Head of caudate nucleus (tissue), 42 donors: ENCODE data around the gene GDE1.
A peak's percentile ranks its signal among the peaks of the same experiment; 100 is the strongest.

ENCODE experiments used
- DNase-seq, 42 donors: peaks; one replicate each; pipeline versions ENCODE4 v3.0.0 to v3.0.0-alpha.2; 2020 to 2021; ENCODE audit warnings: mixed read lengths in 7 of 42
- intact Hi-C: fragments of 100-400 bp; cut with DNase I; formaldehyde crosslinking; loops from one replicate; pipeline ENCODE4 v1.15.0; 2022

GDE1 gene

GRCh38 chr16:19525385-19525723, 3.5 kb upstream of the GDE1 start:
- DNase-seq: no peak
- intact Hi-C loops: loop anchor here (10.0 kb wide), 1 partner anchor 721 kb away; the partner anchor contains the start of gene ARL6IP1

- intact Hi-C loops: loop anchor here (10.0 kb wide), 1 partner anchor 720 kb away; the partner anchor contains the start of gene ARL6IP1
These were observed 2.9 kb upstream of the GDE1 start for GRCh38 chr16:19524616-19525384.

GRCh38 chr16:19524356-19524615, 2.4 kb upstream of the GDE1 start:
- DNase-seq: peak in 13 of 42 donors; percentile 10 to 62 (median 28)
- intact Hi-C loops: loop anchor here (10.0 kb wide), 1 partner anchor 719 kb away; the partner anchor contains the start of gene ARL6IP1

More at GRCh38 chr16:19524616-19525384, 2.9 kb upstream of the GDE1 start:
- peak in 9 of 42 donors; percentile 12 to 42 (median 29) for DNase-seq

GRCh38 chr16:19523559-19524355, 1.9 kb upstream of the GDE1 start, which contains the start of gene CCP110:
Gene CCP110 (plus strand): TSS chr16:19523942. CDS start chr16:19527882, 3,940 bp downstream.
- intact Hi-C loops: loop anchor here (2.0 to 10.0 kb wide), 2 partner anchors 31 to 719 kb away; partner anchors contain the start of genes ARL6IP1 and VPS35L
- DNase-seq: peak; percentile 98 to 100 (median 99)

GRCh38 chr16:19523184-19523558, 1.3 kb upstream of the GDE1 start:
- DNase-seq: no peak
- intact Hi-C loops: loop anchor here (2.0 to 10.0 kb wide), 2 partner anchors 32 to 718 kb away; partner anchors contain the start of genes ARL6IP1 and VPS35L

GRCh38 chr16:19522760-19523159, 862 bp upstream of the GDE1 start:
- no peak for DNase-seq
- intact Hi-C loops: loop anchor here (2.0 to 10.0 kb wide), 2 partner anchors 32 to 718 kb away; partner anchors contain the start of genes ARL6IP1 and VPS35L

- DNase-seq: no peak
These were observed 467 bp upstream of the GDE1 start for GRCh38 chr16:19522397-19522732.

GRCh38 chr16:19520861-19521331, 1.0 kb downstream of the GDE1 start:
- DNase-seq: no peak
- intact Hi-C loops: loop anchor here (10.0 kb wide), 1 partner anchor 716 kb away; the partner anchor contains the start of gene ARL6IP1

More at GRCh38 chr16:19522397-19522732, 467 bp upstream of the GDE1 start:
- intact Hi-C loops: loop anchor here (2.0 to 10.0 kb wide), 2 partner anchors 32 to 718 kb away; partner anchors contain the start of genes ARL6IP1 and VPS35L

- intact Hi-C loops: no loop called here
- DNase-seq: no peak
These were observed 3.5 kb downstream of the GDE1 start for GRCh38 chr16:19518388-19518787.

- intact Hi-C loops: no loop called here
- no peak for DNase-seq
These were observed 4.3 kb downstream of the GDE1 start for GRCh38 chr16:19517424-19518089.

- no peak for DNase-seq
- intact Hi-C loops: no loop called here
These were observed 6.1 kb downstream of the GDE1 start for GRCh38 chr16:19515757-19516156.

- intact Hi-C loops: no loop called here
- no peak for DNase-seq
These were observed 8.4 kb downstream of the GDE1 start for GRCh38 chr16:19513377-19514053.

- no peak for DNase-seq
- intact Hi-C loops: no loop called here
These were observed 9.6 kb downstream of the GDE1 start for GRCh38 chr16:19512297-19512696.

GRCh38 chr16:19507867-19508266, 14.0 kb downstream of the GDE1 start:
- no peak for DNase-seq
- intact Hi-C loops: loop anchor here (10.0 kb wide), 1 partner anchor 103 kb away; no protein-coding TSS in a partner anchor

GRCh38 chr16:19506965-19507364, 14.9 kb downstream of the GDE1 start:
- intact Hi-C loops: loop anchor here (10.0 kb wide), 1 partner anchor 102 kb away; no protein-coding TSS in a partner anchor
- no peak for DNase-seq

GRCh38 chr16:19505600-19506303, 16.1 kb downstream of the GDE1 start:
- DNase-seq: no peak
- intact Hi-C loops: loop anchor here (10.0 kb wide), 1 partner anchor 101 kb away; no protein-coding TSS in a partner anchor

- DNase-seq: peak in 1 of 42 donors; percentile 25
- intact Hi-C loops: loop anchor here (5.0 to 10.0 kb wide), 2 partner anchors 99 to 416 kb away; no protein-coding TSS in a partner anchor
These were observed 18.3 kb downstream of the GDE1 start for GRCh38 chr16:19503461-19504075.
